OCI-LY7 (cell line): ENCODE results near the gene KCTD19. TPM values are rescaled to one million over a fixed set of nuclear protein-coding genes. Genes with fewer than 3 reads are reported as not detected.

Source experiments
- BruUV-seq: library from RNA; stranded (reverse); fragments of 400-500 nt; replicated peaks from 2 replicates; lab custom pipeline; 2021; lab: Mats Ljungman, UMichigan
- CTCF ChIA-PET: fragments of 300-600 bp; sonication (Branson Sonifier 250); formaldehyde crosslinking; loops from one replicate; lab custom pipeline; 2022; ENCODE audit warnings: antibody characterized with exemption; ENCODE audit not compliant: unreplicated experiment; lab: Charles Lee
- POLR2A ChIA-PET: fragments of 300-600 bp; sonication (Branson Sonifier 250); formaldehyde crosslinking; loops from one replicate; lab custom pipeline; 2022; ENCODE audit warnings: antibody characterized with exemption; lab: Charles Lee
- DNase-seq: peaks from one replicate; pipeline ENCODE4 v3.0.0-alpha.2; 2015; ENCODE audit warnings: low spot score
- H2AFZ ChIP-seq: fragments of 200-600 bp; sonication (generic), shearing (Covaris generic); 2 replicates; pipeline ENCODE4 v1.6.1; 2014; ENCODE audit warnings: mild to moderate bottlenecking, antibody characterized with exemption, low read length, moderate library complexity
- H3K27ac ChIP-seq: fragments of 200-600 bp; sonication (generic); 2 replicates; pipeline ENCODE4 v1.5.1; 2014; ENCODE audit warnings: mixed run types, low read depth, mild to moderate bottlenecking, moderate library complexity, low read length, inconsistent platforms; ENCODE audit not compliant: poor library complexity, severe bottlenecking
- H3K36me3 ChIP-seq: fragments of 200-600 bp; sonication (generic); 2 replicates; pipeline ENCODE4 v1.6.1; 2014; ENCODE audit warnings: mild to moderate bottlenecking, antibody characterized with exemption, low read length, moderate library complexity, mixed read lengths; ENCODE audit not compliant: insufficient read depth
- H3K4me1 ChIP-seq: fragments of 200-600 bp; sonication (generic); 2 replicates; pipeline ENCODE4 v1.5.1; 2014; ENCODE audit warnings: mild to moderate bottlenecking, low read length; ENCODE audit not compliant: insufficient read depth, poor library complexity, severe bottlenecking
- H3K4me2 ChIP-seq: fragments of 200-600 bp; sonication (generic); 2 replicates; pipeline ENCODE4 v1.6.1; 2014; ENCODE audit warnings: mild to moderate bottlenecking, low read length
- H3K4me3 ChIP-seq: fragments of 200-600 bp; sonication (generic); 2 replicates; pipeline ENCODE4 v1.5.1; 2014; ENCODE audit warnings: mild to moderate bottlenecking, low read depth, low read length; ENCODE audit not compliant: poor library complexity, severe bottlenecking
- H3K79me2 ChIP-seq: fragments of 200-600 bp; sonication (generic); 2 replicates; pipeline ENCODE4 v1.6.1; 2016; ENCODE audit warnings: low read depth, mild to moderate bottlenecking, low read length, moderate library complexity, mixed read lengths; ENCODE audit not compliant: insufficient read depth
- H3K9me2 ChIP-seq: fragments of 200-600 bp; sonication (generic); 2 replicates; pipeline ENCODE4 v1.6.1; 2016; ENCODE audit warnings: mild to moderate bottlenecking, low read length, mixed read lengths; ENCODE audit not compliant: insufficient read depth
- H3K9me3 ChIP-seq: fragments of 200-600 bp; sonication (generic); 2 replicates; pipeline ENCODE4 v1.6.1; 2014; ENCODE audit warnings: mild to moderate bottlenecking, mixed run types, low read length, mixed read lengths
- H4K20me1 ChIP-seq: fragments of 200-600 bp; sonication (generic); 2 replicates; pipeline ENCODE4 v1.6.1; 2014; ENCODE audit warnings: mild to moderate bottlenecking, antibody characterized with exemption, low read length, moderate library complexity, mixed read lengths; ENCODE audit not compliant: insufficient read depth
- EZH2phosphoT487 ChIP-seq: fragments of 200-600 bp; sonication (generic); IDR thresholded peaks from 2 replicates; pipeline ENCODE4 v1.6.1; 2018; ENCODE audit warnings: low read depth, borderline replicate concordance, mild to moderate bottlenecking, mixed run types, antibody characterized with exemption, low read length, moderate library complexity, mixed read lengths
- intact Hi-C: fragments of 100-400 bp; cut with micrococcal nuclease; formaldehyde crosslinking; loops from one replicate; pipeline ENCODE4 v1.10.0; 2022; ENCODE audit not compliant: unreplicated experiment
- total RNA-seq, 2 experiments: library from RNA; depleted of rRNA in 1 of 2; stranded (reverse); fragments of >200 nt in 1 of 2; shearing (Covaris generic) in 1 of 2; gene quantifications; 2 replicates each; pipeline ENCODE4 v1.2.3, GENCODE V29; 2014 to 2022
- TF ChIP-seq, protein P1 (sequence below): fragments of 200-600 bp; sonication (generic); conservative IDR thresholded peaks from 2 replicates; pipeline ENCODE4 v1.5.1; 2014; ENCODE audit warnings: mild to moderate bottlenecking, antibody characterized with exemption, low read length, moderate library complexity, mixed read lengths

KCTD19 gene
- total RNA-seq, 2 experiments from 2014 or later, result 0.17 TPM; not detected in 1

DNA sequence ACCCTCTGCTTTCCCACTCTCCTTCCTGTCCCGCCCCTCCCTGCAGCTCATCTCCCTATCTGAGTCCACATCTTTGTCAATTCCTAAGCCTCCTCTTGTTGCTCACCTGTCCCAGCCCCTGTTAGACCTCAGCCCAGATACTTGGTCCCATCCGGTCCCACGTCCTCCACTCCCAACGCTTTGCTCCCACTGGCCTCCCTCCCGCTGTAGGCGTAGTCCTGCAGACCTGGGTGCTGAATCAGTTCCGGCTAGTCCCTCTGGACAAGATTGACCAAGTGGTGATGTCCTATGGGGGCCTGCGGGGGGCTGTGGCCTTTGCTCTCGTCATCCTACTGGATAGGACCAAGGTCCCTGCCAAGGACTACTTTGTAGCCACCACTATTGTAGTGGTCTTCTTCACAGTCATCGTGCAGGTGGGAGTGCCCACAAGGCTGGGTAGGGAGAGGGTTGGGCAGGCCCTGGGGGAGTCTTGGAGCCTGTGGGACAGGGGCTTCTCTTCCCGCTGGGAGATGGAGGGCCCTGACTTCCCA, 69.8 kb downstream of the KCTD19 start:
- Histone ChIP-seq H3K9me3 (no peaks in the 10 kb centered on the region), H3K79me2 (no peaks in the 10 kb centered on the region), H3K36me3 (no peaks in the 10 kb centered on the region), H2AFZ (no peak overlapping the region), H3K4me2 (no peak overlapping the region), H3K4me1 (peaks cover 5% of the 10 kb centered on the region), H3K9me2 (no peaks in the 10 kb centered on the region), H3K4me3 (no peak overlapping the region), H3K27ac (no peak overlapping the region), H4K20me1 (no peaks in the 10 kb centered on the region)
- TF ChIP-seq, protein P1, sequence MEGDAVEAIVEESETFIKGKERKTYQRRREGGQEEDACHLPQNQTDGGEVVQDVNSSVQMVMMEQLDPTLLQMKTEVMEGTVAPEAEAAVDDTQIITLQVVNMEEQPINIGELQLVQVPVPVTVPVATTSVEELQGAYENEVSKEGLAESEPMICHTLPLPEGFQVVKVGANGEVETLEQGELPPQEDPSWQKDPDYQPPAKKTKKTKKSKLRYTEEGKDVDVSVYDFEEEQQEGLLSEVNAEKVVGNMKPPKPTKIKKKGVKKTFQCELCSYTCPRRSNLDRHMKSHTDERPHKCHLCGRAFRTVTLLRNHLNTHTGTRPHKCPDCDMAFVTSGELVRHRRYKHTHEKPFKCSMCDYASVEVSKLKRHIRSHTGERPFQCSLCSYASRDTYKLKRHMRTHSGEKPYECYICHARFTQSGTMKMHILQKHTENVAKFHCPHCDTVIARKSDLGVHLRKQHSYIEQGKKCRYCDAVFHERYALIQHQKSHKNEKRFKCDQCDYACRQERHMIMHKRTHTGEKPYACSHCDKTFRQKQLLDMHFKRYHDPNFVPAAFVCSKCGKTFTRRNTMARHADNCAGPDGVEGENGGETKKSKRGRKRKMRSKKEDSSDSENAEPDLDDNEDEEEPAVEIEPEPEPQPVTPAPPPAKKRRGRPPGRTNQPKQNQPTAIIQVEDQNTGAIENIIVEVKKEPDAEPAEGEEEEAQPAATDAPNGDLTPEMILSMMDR, result no peak
- no peak for TF ChIP-seq EZH2phosphoT487
- no peak for DNase-seq
- no TSS peak for BruUV-seq
- CTCF ChIA-PET, result no interaction called here
- POLR2A ChIA-PET, result no interaction called here
- intact Hi-C loops, result no loop called here

DNA sequence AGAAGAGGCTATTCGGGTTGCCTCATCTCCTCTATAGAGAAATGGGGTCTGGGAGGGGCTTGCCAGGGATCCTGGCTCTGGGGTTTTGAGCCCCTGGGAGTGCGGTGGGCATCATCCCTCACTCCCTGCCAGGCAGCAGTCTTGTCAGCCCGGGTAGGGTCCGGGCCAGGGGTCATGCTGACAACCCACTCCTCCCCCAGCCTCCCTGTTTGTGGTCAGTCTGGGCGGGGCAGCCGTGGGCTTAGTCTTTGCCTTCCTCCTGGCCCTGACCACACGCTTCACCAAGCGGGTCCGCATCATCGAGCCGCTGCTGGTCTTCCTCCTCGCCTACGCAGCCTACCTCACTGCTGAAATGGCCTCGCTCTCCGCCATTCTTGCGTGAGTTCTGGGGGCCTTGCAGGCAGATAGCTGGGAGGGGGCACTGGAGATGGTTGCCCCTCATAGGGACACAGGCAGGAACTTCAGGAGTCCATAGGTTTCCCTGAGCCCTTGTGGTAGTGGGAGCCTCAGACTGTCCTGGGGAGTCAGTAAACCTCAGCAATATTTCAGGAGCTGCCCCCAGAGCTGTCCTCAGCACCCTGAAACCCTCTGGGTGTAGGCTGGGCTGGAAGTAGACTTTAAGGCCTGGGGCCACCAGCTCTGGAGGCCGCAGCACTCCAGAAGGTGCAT, 70.9 kb downstream of the KCTD19 start:
- no peaks in the 10 kb centered on the region for H3K36me3 ChIP-seq
- no peak for DNase-seq
- H3K79me2 ChIP-seq, result no peaks in the 10 kb centered on the region
- H4K20me1 ChIP-seq, result no peaks in the 10 kb centered on the region
- peaks cover under 1% of the 10 kb centered on the region for H3K4me1 ChIP-seq
- H3K4me2 ChIP-seq, result no peak overlapping the region
- TF ChIP-seq, protein P1, result no peak
- TF ChIP-seq EZH2phosphoT487, result no peak
- intact Hi-C loops, result no loop called here
- no peak overlapping the region for H3K4me3 ChIP-seq
- ChIA-PET CTCF (no interaction called here), POLR2A (no interaction called here)
- no peak overlapping the region for H2AFZ ChIP-seq
- no TSS peak for BruUV-seq
- no peak overlapping the region for H3K27ac ChIP-seq
- H3K9me3 ChIP-seq, result no peaks in the 10 kb centered on the region
- no peaks in the 10 kb centered on the region for H3K9me2 ChIP-seq

DNA sequence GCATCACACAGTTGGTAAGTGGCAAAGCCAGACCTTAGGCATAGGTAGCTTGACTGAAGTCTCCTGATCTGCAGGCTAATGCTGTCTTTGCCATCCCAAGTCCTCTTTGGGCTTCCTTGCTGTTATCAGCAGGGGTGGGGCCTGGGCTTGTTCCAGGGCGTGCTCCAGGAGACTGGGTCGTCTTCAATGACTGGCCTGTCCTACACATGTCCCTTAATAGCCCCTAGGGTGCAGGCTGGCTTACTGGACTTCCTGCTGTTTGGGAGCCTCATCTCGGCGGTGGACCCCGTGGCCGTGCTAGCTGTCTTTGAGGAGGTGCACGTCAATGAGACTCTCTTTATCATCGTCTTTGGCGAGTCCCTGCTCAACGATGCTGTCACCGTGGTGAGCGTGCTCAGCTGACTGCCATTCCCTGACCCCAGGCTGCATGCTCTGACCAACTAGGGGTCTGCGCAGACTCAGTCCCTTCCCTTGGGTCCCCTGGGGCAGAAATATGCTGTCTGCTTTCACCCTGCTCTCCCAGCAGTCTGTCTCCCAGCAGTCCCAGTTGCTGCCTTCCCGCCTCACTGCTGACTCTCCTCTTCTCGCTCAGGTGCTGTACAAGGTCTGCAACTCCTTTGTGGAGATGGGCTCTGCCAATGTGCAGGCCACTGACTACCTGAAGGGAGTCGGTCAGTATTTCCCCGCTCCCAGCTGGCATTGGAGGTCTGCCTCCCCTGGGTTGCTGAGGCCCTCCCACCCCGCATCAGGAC, 71.6 kb downstream of the KCTD19 start:
- TF ChIP-seq, protein P1, result no peak
- TF ChIP-seq EZH2phosphoT487, result no peak
- Histone ChIP-seq H3K4me2 (no peak overlapping the region), H4K20me1 (no peaks in the 10 kb centered on the region), H3K36me3 (no peaks in the 10 kb centered on the region), H3K9me2 (no peaks in the 10 kb centered on the region), H3K79me2 (no peaks in the 10 kb centered on the region), H3K4me3 (no peak overlapping the region), H3K4me1 (no peaks in the 10 kb centered on the region), H2AFZ (no peak overlapping the region), H3K9me3 (no peaks in the 10 kb centered on the region), H3K27ac (no peak overlapping the region)
- ChIA-PET CTCF (no interaction called here), POLR2A (no interaction called here)
- BruUV-seq, result no TSS peak
- intact Hi-C loops, result no loop called here
- no peak for DNase-seq
